HCT116 (cell line): ENCODE data around the gene ABLIM1. TPM values are rescaled to one million over a fixed set of nuclear protein-coding genes. Genes with fewer than 3 reads are reported as not detected.

Experiments
- ATAC-seq: fragments of 200-7000 bp; cut with Tn5 transposase; 2 replicates; pipeline ENCODE4 v1.9.1; 2020; ENCODE audit warnings: mild to moderate bottlenecking, moderate library complexity
- BruUV-seq: library from RNA; stranded (reverse); fragments of 400-500 nt; replicated peaks from 2 replicates; lab custom pipeline; 2021; lab: Mats Ljungman, UMichigan
- CTCF ChIA-PET: fragments of 300-600 bp; sonication (Branson Sonifier 250); formaldehyde crosslinking; loops from one replicate; lab custom pipeline; 2021; ENCODE audit warnings: antibody characterized with exemption; lab: Charles Lee
- POLR2A ChIA-PET: fragments of 300-600, 350-600 bp; sonication (Branson Sonifier 250); formaldehyde crosslinking; loops from one replicate; lab custom pipeline; 2021; ENCODE audit warnings: antibody characterized with exemption; lab: Charles Lee
- RAD21 ChIA-PET, 2 experiments: fragments of 300-600 bp; sonication (Branson Sonifier 250); formaldehyde crosslinking; loops; one replicate each; lab custom pipeline; 2023; ENCODE audit warnings: low total read pairs in 2 of 2; ENCODE audit not compliant: uncharacterized antibody in 2 of 2, unreplicated experiment in 2 of 2, low non-redundant PET in 1 of 2; lab: Charles Lee
- DNase-seq: peaks from one replicate; pipeline ENCODE4 v3.0.0-alpha.2; 2010; ENCODE audit warnings: low read depth, low spot score
- H2AFZ ChIP-seq: fragments of 200-600 bp; shearing (Covaris generic), sonication (generic); 2 replicates; pipeline ENCODE4 v1.6.1; 2017; ENCODE audit warnings: low read depth, mixed run types, mixed read lengths, antibody characterized with exemption, low read length; ENCODE audit not compliant: poor library complexity, severe bottlenecking
- H3K27ac ChIP-seq: 2 replicates; pipeline ENCODE4 v1.5.1; 2012; ENCODE audit warnings: low read depth, low read length
- H3K27me3 ChIP-seq: fragments of 200-600 bp; sonication (generic); 2 replicates; pipeline ENCODE4 v1.6.1; 2016; ENCODE audit warnings: mixed run types, low read length, mixed read lengths; ENCODE audit not compliant: insufficient read depth
- H3K36me3 ChIP-seq, 2 experiments: fragments of 200-500 bp in 1 of 2; fragments of 200-600 bp in 1 of 2; sonication (Bioruptor generic) in 1 of 2; sonication (generic) in 1 of 2; 2 replicates each; pipeline versions ENCODE4 v1.5.1 to v1.6.1; 2014 to 2016; ENCODE audit warnings: low read length in 2 of 2, inconsistent platforms in 1 of 2, mixed read lengths in 1 of 2, mixed run types in 1 of 2; ENCODE audit not compliant: insufficient read depth in 2 of 2, control insufficient read depth in 1 of 2
- H3K4me1 ChIP-seq, 2 experiments: fragments of 200-600 bp in 1 of 2; sonication (generic) in 1 of 2; 2 replicates each; pipeline versions ENCODE4 v1.5.1 to v1.6.1; 2012 to 2017; ENCODE audit warnings: low read length in 2 of 2, inconsistent platforms in 1 of 2, mild to moderate bottlenecking in 1 of 2, mixed read lengths in 1 of 2, mixed run types in 1 of 2, moderate library complexity in 1 of 2; ENCODE audit not compliant: insufficient read depth in 2 of 2, control insufficient read depth in 1 of 2
- H3K4me2 ChIP-seq: fragments of 200-600 bp; sonication (generic); 2 replicates; pipeline ENCODE4 v1.6.1; 2017; ENCODE audit warnings: mixed run types, low read length, mixed read lengths
- H3K4me3 ChIP-seq, 2 experiments: fragments of 200-600 bp in 1 of 2; sonication (generic) in 1 of 2; replicated peaks in 1 of 2; 2 replicates each; pipeline ENCODE4 v1.5.1; 2011 to 2016; ENCODE audit warnings: low read length in 2 of 2, control low read depth in 1 of 2, low read depth in 1 of 2, mild to moderate bottlenecking in 1 of 2, mixed read lengths in 1 of 2, mixed run types in 1 of 2
- H3K79me2 ChIP-seq: fragments of 200-600 bp; sonication (generic); 2 replicates; pipeline ENCODE4 v1.6.1; 2017; ENCODE audit warnings: mild to moderate bottlenecking, mixed run types, low read length, moderate library complexity, mixed read lengths; ENCODE audit not compliant: insufficient read depth
- H3K9ac ChIP-seq: fragments of 200-600 bp; sonication (generic); 2 replicates; pipeline ENCODE4 v1.6.1; 2016; ENCODE audit warnings: low read length, mixed read lengths
- H3K9me2 ChIP-seq: fragments of 200-600 bp; sonication (generic), shearing (Covaris generic); 2 replicates; pipeline ENCODE4 v1.6.1; 2017; ENCODE audit warnings: mixed run types, mild to moderate bottlenecking, moderate library complexity; ENCODE audit not compliant: insufficient read depth
- H3K9me3 ChIP-seq, 2 experiments: fragments of 200-500 bp in 1 of 2; fragments of 200-600 bp in 1 of 2; sonication (Bioruptor generic) in 1 of 2; sonication (generic) in 1 of 2; 2 replicates each; pipeline ENCODE4 v1.6.1; 2014 to 2017; ENCODE audit warnings: low read length in 2 of 2, mixed read lengths in 2 of 2, inconsistent platforms in 1 of 2, low read depth in 1 of 2, mild to moderate bottlenecking in 1 of 2, mixed run types in 1 of 2, moderate library complexity in 1 of 2; ENCODE audit not compliant: control insufficient read depth in 1 of 2, insufficient read depth in 1 of 2
- H4K20me1 ChIP-seq: fragments of 200-600 bp; sonication (generic), shearing (Covaris generic); 2 replicates; pipeline ENCODE4 v1.6.1; 2017; ENCODE audit warnings: mixed run types, mild to moderate bottlenecking, moderate library complexity; ENCODE audit not compliant: insufficient read depth
- CBX3 ChIP-seq: IDR thresholded peaks from 2 replicates; pipeline ENCODE4 v1.6.1; 2012; ENCODE audit warnings: low read depth
- CEBPB ChIP-seq: IDR thresholded peaks from 2 replicates; pipeline ENCODE4 v1.6.1; 2012; ENCODE audit warnings: low read depth
- ELF1 ChIP-seq: IDR thresholded peaks from 2 replicates; pipeline ENCODE4 v1.6.1; 2012; ENCODE audit warnings: low read depth, borderline replicate concordance
- EZH2 ChIP-seq: fragments of 200-600 bp; sonication (generic); IDR thresholded peaks from 2 replicates; pipeline ENCODE4 v1.6.1; 2017; ENCODE audit warnings: antibody characterized with exemption, mixed run types
- FOSL1 ChIP-seq: IDR thresholded peaks from 2 replicates; pipeline ENCODE4 v1.6.1; 2012; ENCODE audit warnings: low read depth
- JUND ChIP-seq: IDR thresholded peaks from 2 replicates; pipeline ENCODE4 v1.6.1; 2012
- MAX ChIP-seq: IDR thresholded peaks from 2 replicates; pipeline ENCODE4 v1.6.1; 2012
- ZNF274 ChIP-seq: fragments of 200-500 bp; sonication (Bioruptor generic); IDR thresholded peaks from 2 replicates; pipeline ENCODE4 v1.6.1; 2014; ENCODE audit warnings: mild to moderate bottlenecking, low read depth, low read length, inconsistent platforms
- intact Hi-C: fragments of 100-400 bp; cut with micrococcal nuclease; formaldehyde crosslinking; loops from 2 replicates; pipeline ENCODE4 v1.10.0; 2022
- total RNA-seq: library from RNA; stranded (reverse); gene quantifications from one replicate; pipeline ENCODE4 v1.2.1, GENCODE V29; 2021; ENCODE audit not compliant: unreplicated experiment
- TF ChIP-seq, protein P1 (sequence below): IDR thresholded peaks from 2 replicates; pipeline ENCODE4 v1.6.1; 2012; ENCODE audit warnings: low read depth

ABLIM1 gene
- total RNA-seq, 1 experiment from 2014 or later, result 96.2 TPM

- TF ChIP-seq CEBPB (no peak), ELF1 (no peak), EZH2 (no peak), MAX (no peak), FOSL1 (no peak), JUND (no peak), ZNF274 (no peak), CBX3 (no peak)
- TF ChIP-seq, protein P1, sequence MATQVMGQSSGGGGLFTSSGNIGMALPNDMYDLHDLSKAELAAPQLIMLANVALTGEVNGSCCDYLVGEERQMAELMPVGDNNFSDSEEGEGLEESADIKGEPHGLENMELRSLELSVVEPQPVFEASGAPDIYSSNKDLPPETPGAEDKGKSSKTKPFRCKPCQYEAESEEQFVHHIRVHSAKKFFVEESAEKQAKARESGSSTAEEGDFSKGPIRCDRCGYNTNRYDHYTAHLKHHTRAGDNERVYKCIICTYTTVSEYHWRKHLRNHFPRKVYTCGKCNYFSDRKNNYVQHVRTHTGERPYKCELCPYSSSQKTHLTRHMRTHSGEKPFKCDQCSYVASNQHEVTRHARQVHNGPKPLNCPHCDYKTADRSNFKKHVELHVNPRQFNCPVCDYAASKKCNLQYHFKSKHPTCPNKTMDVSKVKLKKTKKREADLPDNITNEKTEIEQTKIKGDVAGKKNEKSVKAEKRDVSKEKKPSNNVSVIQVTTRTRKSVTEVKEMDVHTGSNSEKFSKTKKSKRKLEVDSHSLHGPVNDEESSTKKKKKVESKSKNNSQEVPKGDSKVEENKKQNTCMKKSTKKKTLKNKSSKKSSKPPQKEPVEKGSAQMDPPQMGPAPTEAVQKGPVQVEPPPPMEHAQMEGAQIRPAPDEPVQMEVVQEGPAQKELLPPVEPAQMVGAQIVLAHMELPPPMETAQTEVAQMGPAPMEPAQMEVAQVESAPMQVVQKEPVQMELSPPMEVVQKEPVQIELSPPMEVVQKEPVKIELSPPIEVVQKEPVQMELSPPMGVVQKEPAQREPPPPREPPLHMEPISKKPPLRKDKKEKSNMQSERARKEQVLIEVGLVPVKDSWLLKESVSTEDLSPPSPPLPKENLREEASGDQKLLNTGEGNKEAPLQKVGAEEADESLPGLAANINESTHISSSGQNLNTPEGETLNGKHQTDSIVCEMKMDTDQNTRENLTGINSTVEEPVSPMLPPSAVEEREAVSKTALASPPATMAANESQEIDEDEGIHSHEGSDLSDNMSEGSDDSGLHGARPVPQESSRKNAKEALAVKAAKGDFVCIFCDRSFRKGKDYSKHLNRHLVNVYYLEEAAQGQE, result no peak
- H3K4me1 ChIP-seq, result peaks cover 9 to 10% of the 10 kb centered on the region in 2 experiments; a peak in 2 of 4 replicates
- no peak overlapping the region for H2AFZ ChIP-seq
- no peak for DNase-seq
- intact Hi-C loops, result loop anchor here (2.0 to 5.0 kb wide), 3 partner anchors 54 to 654 kb away; no protein-coding TSS in a partner anchor
- no peak overlapping the region for H3K4me2 ChIP-seq
- no peak overlapping the region for H3K9ac ChIP-seq
- H3K79me2 ChIP-seq, result no peaks in the 10 kb centered on the region
- no peaks in the 10 kb centered on the region for H3K9me2 ChIP-seq
- ChIA-PET CTCF (interaction anchor here (1.3 to 4.7 kb wide), 5 partner anchors 14 to 406 kb away, joined by 4 to 96 read pairs (median 10); no protein-coding TSS in a partner anchor), POLR2A (no interaction called here), RAD21 (interaction anchor here in 1 of 2 experiments (1.9 kb wide), 1 partner anchor 75 kb away, joined by 6 read pairs; no protein-coding TSS in a partner anchor)
- H3K36me3 ChIP-seq, result peaks cover 0 to 3% of the 10 kb centered on the region in 2 experiments; a peak in 1 of 4 replicates
- H3K4me3 ChIP-seq, result no peak overlapping the region
- no peaks in the 10 kb centered on the region for H3K9me3 ChIP-seq
- no peak for ATAC-seq
- no peaks in the 10 kb centered on the region for H4K20me1 ChIP-seq
- H3K27ac ChIP-seq, result no peak overlapping the region
- no peaks in the 10 kb centered on the region for H3K27me3 ChIP-seq
- no TSS peak for BruUV-seq
Measured at GRCh38 chr10:114472877-114473253, 185.2 kb downstream of the ABLIM1 start.
